Fibroblast of lung (primary cell): ENCODE measurements around the gene SLC5A5. TPM values are rescaled to one million over a fixed set of nuclear protein-coding genes. Genes with fewer than 3 reads are reported as not detected.

Experiments
- DNase-seq, 2 donors: peaks; one replicate each; pipeline versions ENCODE4 v3.0.0 to v3.0.0-alpha.2; 2010; ENCODE audit warnings: low read depth in 2 of 2
- H2AFZ ChIP-seq: 2 replicates; pipeline ENCODE4 v1.5.1; 2012; ENCODE audit warnings: low read length, control low read depth, inconsistent platforms
- H3K27ac ChIP-seq: 2 replicates; pipeline ENCODE4 v1.5.1; 2011; ENCODE audit warnings: low read length, control low read depth; ENCODE audit not compliant: insufficient read depth
- H3K27me3 ChIP-seq: 2 replicates; pipeline ENCODE4 v1.5.1; 2011; ENCODE audit warnings: mild to moderate bottlenecking, low read length; ENCODE audit not compliant: control insufficient read depth, insufficient read depth
- H3K36me3 ChIP-seq: 2 replicates; pipeline ENCODE4 v1.5.1; 2011; ENCODE audit warnings: low read length; ENCODE audit not compliant: control insufficient read depth, insufficient read depth
- H3K4me1 ChIP-seq: 2 replicates; pipeline ENCODE4 v1.5.1; 2011; ENCODE audit warnings: low read length; ENCODE audit not compliant: control insufficient read depth, insufficient read depth; ENCODE audit errors: extremely low read depth
- H3K4me2 ChIP-seq: 2 replicates; pipeline ENCODE4 v1.5.1; 2011; ENCODE audit warnings: low read length, control low read depth; ENCODE audit not compliant: insufficient read depth; ENCODE audit errors: extremely low read depth
- H3K4me3 ChIP-seq, 4 experiments: fragments of 200-600 bp in 1 of 4; sonication (generic) in 1 of 4; replicated peaks in 1 of 4; 2 replicates each; pipeline ENCODE4 v1.5.1; 2011 to 2016; ENCODE audit warnings: low read length in 4 of 4, low read depth in 3 of 4, mild to moderate bottlenecking in 3 of 4, control low read depth in 2 of 4, inconsistent platforms in 1 of 4, mixed read lengths in 1 of 4; ENCODE audit not compliant: insufficient read depth in 1 of 4; ENCODE audit errors: control extremely low read depth in 1 of 4
- H3K79me2 ChIP-seq: 2 replicates; pipeline ENCODE4 v1.5.1; 2012; ENCODE audit warnings: mild to moderate bottlenecking, low read length, inconsistent platforms; ENCODE audit not compliant: control insufficient read depth, insufficient read depth
- H3K9ac ChIP-seq: 2 replicates; pipeline ENCODE4 v1.5.1; 2011; ENCODE audit warnings: mild to moderate bottlenecking, low read length, control low read depth; ENCODE audit not compliant: insufficient read depth
- H3K9me3 ChIP-seq: 2 replicates; pipeline ENCODE4 v1.5.1; 2012; ENCODE audit warnings: low read depth, low read length; ENCODE audit not compliant: control insufficient read depth, insufficient read depth
- H4K20me1 ChIP-seq: 2 replicates; pipeline ENCODE4 v1.5.1; 2011; ENCODE audit warnings: low read length; ENCODE audit not compliant: control insufficient read depth, insufficient read depth; ENCODE audit errors: extremely low read depth
- CTCF ChIP-seq, 2 donors: IDR thresholded peaks in 1 of 2; conservative IDR thresholded peaks in 1 of 2; 1 replicate in 1 of 2; 2 replicates in 1 of 2; pipeline ENCODE4 v1.5.1; 2011 to 2012; ENCODE audit warnings: low read length in 2 of 2, control low read depth in 1 of 2, inconsistent platforms in 1 of 2, low read depth in 1 of 2, mild to moderate bottlenecking in 1 of 2
- EZH2 ChIP-seq: IDR thresholded peaks from 2 replicates; pipeline ENCODE4 v1.5.1; 2012; ENCODE audit warnings: low read length, control low read depth, mild to moderate bottlenecking; ENCODE audit errors: missing control alignments
- polyA plus RNA-seq, 2 donors: library from polyadenylated mRNA; depleted of rRNA in 1 of 2; stranded (reverse) in 1 of 2; unstranded in 1 of 2; fragments of >200 nt; gene quantifications; 2 replicates each; pipeline ENCODE4 v1.2.1, GENCODE V29; 2011 to 2012; ENCODE audit warnings: missing spikeins in 1 of 2
- total RNA-seq: library from RNA; depleted of rRNA; stranded (reverse); fragments of >200 nt; gene quantifications from 2 replicates; pipeline ENCODE4 v1.2.1, GENCODE V29; 2014

SLC5A5 gene
- total and polyA plus RNA-seq, 2 donors (not counting 1 experiment from before 2014, with no cell fraction given): not detected

- Histone ChIP-seq H3K9ac (no peak overlapping the region), H3K36me3 (peaks cover 26% of the 10 kb centered on the region), H3K9me3 (no peaks in the 10 kb centered on the region), H3K79me2 (peaks cover 29% of the 10 kb centered on the region), H3K4me3 (no peak overlapping the region), H3K27ac (no peak overlapping the region), H3K4me1 (no peaks in the 10 kb centered on the region), H3K27me3 (no peaks in the 10 kb centered on the region), H3K4me2 (no peak overlapping the region), H4K20me1 (no peaks in the 10 kb centered on the region), H2AFZ (no peak overlapping the region)
- no peak for DNase-seq
- TF ChIP-seq CTCF (conservative IDR thresholded peaks at IDR 0.05 in 1 of 2, IDR thresholded peaks at IDR 0.05 in 1 of 2; ENCODE audit: low read depth in 1 of 2, low read length in 2 of 2) (no peak), EZH2 (no peak)
Observed at GRCh38 chr19:17862711-17863519, 8.8 kb upstream of the SLC5A5 start.

GRCh38 chr19:17863520-17864182 is 8.1 kb upstream of the SLC5A5 start:
- peaks cover 26% of the 10 kb centered on the region for H3K36me3 ChIP-seq
- H2AFZ ChIP-seq: no peak overlapping the region
- H3K4me1 ChIP-seq: no peaks in the 10 kb centered on the region
- peaks cover 4% of the 10 kb centered on the region for H3K27me3 ChIP-seq
- no peak for DNase-seq
- no peak overlapping the region for H3K9ac ChIP-seq
- TF ChIP-seq EZH2 (no peak), CTCF (conservative IDR thresholded peaks at IDR 0.05 in 1 of 2, IDR thresholded peaks at IDR 0.05 in 1 of 2; ENCODE audit: low read depth in 1 of 2, low read length in 2 of 2) (no peak)
- no peak overlapping the region for H3K4me2 ChIP-seq
- H3K9me3 ChIP-seq: no peaks in the 10 kb centered on the region
- H3K4me3 ChIP-seq: no peak overlapping the region
- no peaks in the 10 kb centered on the region for H4K20me1 ChIP-seq
- H3K27ac ChIP-seq: no peak overlapping the region
- peaks cover 29% of the 10 kb centered on the region for H3K79me2 ChIP-seq
